Melanocyte of skin (primary cell): ENCODE results near the gene RIPPLY1. TPM values are rescaled to one million over a fixed set of nuclear protein-coding genes. Genes with fewer than 3 reads are reported as not detected.

ENCODE experiments used
- total RNA-seq, 2 donors: library from RNA; depleted of rRNA; stranded (reverse); fragments of >200 nt; gene quantifications; 2 replicates each; pipeline ENCODE4 v1.2.3, GENCODE V29; 2012

Gene RIPPLY1
- total RNA-seq: not detected

GRCh38 chrX:106903291-106903824, at the start of gene RIPPLY1:
RIPPLY1 (minus strand) TSS chrX:106903341; CDS start chrX:106903287, 54 bp downstream.

GRCh38 chrX:106919932-106920452, 16.9 kb upstream of the RIPPLY1 start, which contains the start of gene CLDN2:
CLDN2 (plus strand) TSS chrX:106920402; CDS start chrX:106928229, 7,827 bp downstream.

Other genes with a start within 250 kb of the RIPPLY1 start
- 10 to 100 TPM in 1 of 2 donors, 1 to 10 TPM in 1; 3.7 to 23.1 TPM for gene RNF128, start 176.6 kb downstream of the RIPPLY1 start, total RNA-seq
- gene TBC1D8B, start 100.7 kb downstream of the RIPPLY1 start, total RNA-seq: 1 to 10 TPM; 3.0 to 4.8 TPM
- gene CLDN2, start 17.1 kb upstream of the RIPPLY1 start, total RNA-seq: not detected
- 10 to 100 TPM; 10.3 to 13.8 TPM for gene MORC4, start 96.9 kb upstream of the RIPPLY1 start, total RNA-seq
- 10 to 100 TPM; 11.7 to 22.7 TPM for gene RBM41, start 215.5 kb upstream of the RIPPLY1 start, total RNA-seq